Upper lobe of left lung (tissue), 6 donors: ENCODE results near the gene GNB1L. TPM values are rescaled to one million over a fixed set of nuclear protein-coding genes. Genes with fewer than 3 reads are reported as not detected.

Experiments
- ATAC-seq, 2 donors: fragments of 200-7000 bp; cut with Tn5 transposase; one replicate each; pipeline ENCODE4 v1.9.1; 2022; ENCODE audit warnings: mild to moderate bottlenecking in 2 of 2, moderate library complexity in 2 of 2; ENCODE audit not compliant: low FRiP score in 2 of 2
- DNase-seq, 2 donors: peaks; one replicate each; pipeline ENCODE4 v3.0.0-alpha.2; 2019 to 2020
- H3K27ac ChIP-seq, 4 donors: fragments of 200-600 bp; sonication (generic); one replicate each; pipeline ENCODE4 v1.5.1; 2016 to 2019
- H3K27me3 ChIP-seq, 4 donors: fragments of 200-600 bp; sonication (generic); one replicate each; pipeline ENCODE4 v1.5.1; 2017 to 2019
- H3K36me3 ChIP-seq, 4 donors: fragments of 200-600 bp; sonication (generic); one replicate each; pipeline ENCODE4 v1.5.1; 2016 to 2019
- H3K4me1 ChIP-seq, 4 donors: fragments of 200-600 bp; sonication (generic); one replicate each; pipeline ENCODE4 v1.5.1; 2018 to 2019
- H3K4me3 ChIP-seq, 4 donors: fragments of 200-600 bp; sonication (generic); one replicate each; pipeline ENCODE4 v1.5.1; 2017 to 2019; ENCODE audit warnings: mild to moderate bottlenecking in 2 of 4, moderate library complexity in 1 of 4
- H3K9me3 ChIP-seq, 4 donors: fragments of 200-600 bp; sonication (generic); one replicate each; pipeline ENCODE4 v1.5.1; 2018 to 2019
- EP300 ChIP-seq, 4 donors: sonication (generic); formaldehyde crosslinking; IDR thresholded peaks; one replicate each; pipeline ENCODE4 v1.5.1; 2017; ENCODE audit warnings: antibody characterized with exemption in 4 of 4, control low read depth in 2 of 4
- POLR2A ChIP-seq, 4 donors: fragments of 450-650 bp; IDR thresholded peaks; one replicate each; pipeline ENCODE4 v1.5.1; 2016 to 2017; ENCODE audit warnings: antibody characterized with exemption in 4 of 4, mild to moderate bottlenecking in 2 of 4
- POLR2AphosphoS5 ChIP-seq, 2 donors: sonication (generic); formaldehyde crosslinking; IDR thresholded peaks; one replicate each; pipeline ENCODE4 v1.5.1; 2017; ENCODE audit warnings: antibody characterized with exemption in 2 of 2
- WGBS, 2 donors: methylation state at CpG; one replicate each; pipeline ENCODE4 v1.1.5; 2017 to 2018; 5-methylcytosine and 5-hydroxymethylcytosine counted together
- total RNA-seq, 6 donors: library from RNA; depleted of rRNA in 4 of 6; stranded (reverse); fragments of >200 nt in 4 of 6; gene quantifications; one replicate each; pipeline versions ENCODE4 v1.1.0 to v1.2.1, GENCODE V29; 2016 to 2021
- TF ChIP-seq, protein P1 (sequence below), 6 experiments: fragments of 450-650 bp in 4 of 6; fragments of 200-600 bp in 2 of 6; sonication (generic) in 2 of 6; IDR thresholded peaks; one replicate each; pipeline ENCODE4 v1.5.1; 2016 to 2019; ENCODE audit warnings: antibody characterized with exemption in 6 of 6
- donor health status: DM: no; HTN: no; CAD: no; lungs with moderate emphysema.
- donor health status: DM: no; HTN: yes; CAD: no; lungs with severe emphysema.

Gene GNB1L
- total RNA-seq, 6 donors from 2014 or later = 0.78 to 11.1 (median 6.8) TPM

- H3K9me3 ChIP-seq = no peaks in the 10 kb centered on the region
- TF ChIP-seq, protein P1, sequence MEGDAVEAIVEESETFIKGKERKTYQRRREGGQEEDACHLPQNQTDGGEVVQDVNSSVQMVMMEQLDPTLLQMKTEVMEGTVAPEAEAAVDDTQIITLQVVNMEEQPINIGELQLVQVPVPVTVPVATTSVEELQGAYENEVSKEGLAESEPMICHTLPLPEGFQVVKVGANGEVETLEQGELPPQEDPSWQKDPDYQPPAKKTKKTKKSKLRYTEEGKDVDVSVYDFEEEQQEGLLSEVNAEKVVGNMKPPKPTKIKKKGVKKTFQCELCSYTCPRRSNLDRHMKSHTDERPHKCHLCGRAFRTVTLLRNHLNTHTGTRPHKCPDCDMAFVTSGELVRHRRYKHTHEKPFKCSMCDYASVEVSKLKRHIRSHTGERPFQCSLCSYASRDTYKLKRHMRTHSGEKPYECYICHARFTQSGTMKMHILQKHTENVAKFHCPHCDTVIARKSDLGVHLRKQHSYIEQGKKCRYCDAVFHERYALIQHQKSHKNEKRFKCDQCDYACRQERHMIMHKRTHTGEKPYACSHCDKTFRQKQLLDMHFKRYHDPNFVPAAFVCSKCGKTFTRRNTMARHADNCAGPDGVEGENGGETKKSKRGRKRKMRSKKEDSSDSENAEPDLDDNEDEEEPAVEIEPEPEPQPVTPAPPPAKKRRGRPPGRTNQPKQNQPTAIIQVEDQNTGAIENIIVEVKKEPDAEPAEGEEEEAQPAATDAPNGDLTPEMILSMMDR (IDR thresholded peaks at IDR 0.05) = no peak
- no peak for TF ChIP-seq POLR2A (IDR thresholded peaks at IDR 0.05)
- no peak for TF ChIP-seq EP300 (IDR thresholded peaks at IDR 0.05)
- no peak for TF ChIP-seq POLR2AphosphoS5 (IDR thresholded peaks at IDR 0.05)
- no peak for ATAC-seq
- peaks cover 0 to 5% (median under 1%) of the 10 kb centered on the region in 4 donors for H3K4me1 ChIP-seq
- no peak for DNase-seq
- 91 to 95% methylated on average over 3 of the region's 3 CpGs for WGBS, 2 donors
- no peaks in the 10 kb centered on the region for H3K27me3 ChIP-seq
- H3K27ac ChIP-seq = no peak overlapping the region
- no peaks in the 10 kb centered on the region for H3K36me3 ChIP-seq
- no peak overlapping the region for H3K4me3 ChIP-seq
Observed at GRCh38 chr22:19868333-19868732, 13.7 kb upstream of the GNB1L start.

DNA sequence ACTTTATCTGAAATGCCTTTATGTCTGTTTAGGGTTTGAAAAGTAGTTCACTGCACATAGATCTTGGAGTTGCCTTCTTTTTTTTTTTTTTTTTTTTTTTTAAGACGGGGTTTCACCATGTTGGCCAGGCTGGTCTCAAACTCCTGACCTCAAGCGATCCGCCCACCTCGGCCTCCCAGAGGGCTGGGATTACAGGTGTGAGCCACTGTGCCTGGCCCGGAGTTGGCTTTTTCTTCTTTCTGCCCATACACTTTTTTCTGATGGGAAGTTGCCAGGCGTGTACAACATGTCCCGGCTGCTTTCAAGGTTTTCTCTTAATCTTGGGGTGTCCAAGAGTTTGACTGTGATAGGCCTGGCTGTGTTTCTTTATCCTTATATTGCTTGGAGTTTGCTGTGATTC, 12.9 kb upstream of the GNB1L start:
- WGBS, 2 donors = 88 to 93% methylated on average over 7 of the region's 7 CpGs
- no peak for DNase-seq

DNA sequence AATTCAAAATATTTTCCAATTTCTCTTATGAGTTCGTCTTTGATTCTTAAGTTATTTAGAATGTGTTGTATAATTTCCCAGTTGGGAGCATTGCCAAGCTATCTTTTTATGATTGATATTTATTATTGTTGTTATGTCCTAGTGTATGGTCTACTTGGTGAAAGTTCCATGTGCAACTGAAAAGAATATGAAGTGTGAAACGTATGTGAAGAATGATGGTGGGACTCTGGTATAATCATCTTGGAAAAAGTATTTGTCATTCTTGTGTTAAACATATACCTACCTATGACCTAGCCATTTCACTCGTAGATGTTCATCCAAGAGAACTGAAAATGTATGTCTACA, 12.0 kb upstream of the GNB1L start:
- Histone ChIP-seq H3K36me3 (no peaks in the 10 kb centered on the region), H3K4me1 (no peaks in the 10 kb centered on the region), H3K4me3 (no peak overlapping the region), H3K27ac (no peak overlapping the region), H3K27me3 (no peaks in the 10 kb centered on the region), H3K9me3 (no peaks in the 10 kb centered on the region)
- ATAC-seq (no peak), DNase-seq (no peak)
- TF ChIP-seq, protein P1 (IDR thresholded peaks at IDR 0.05) = no peak
- TF ChIP-seq POLR2AphosphoS5 (IDR thresholded peaks at IDR 0.05) (no peak), POLR2A (IDR thresholded peaks at IDR 0.05) (no peak), EP300 (IDR thresholded peaks at IDR 0.05) (no peak)
- WGBS, 2 donors = 91 to 93% methylated on average over 3 of the region's 3 CpGs

More for the DNA sequence above, 12.9 kb upstream of the GNB1L start:
- no peak overlapping the region for H3K27ac ChIP-seq
- no peaks in the 10 kb centered on the region for H3K27me3 ChIP-seq
- TF ChIP-seq POLR2AphosphoS5 (IDR thresholded peaks at IDR 0.05) = no peak
- TF ChIP-seq POLR2A (IDR thresholded peaks at IDR 0.05) = no peak
- ATAC-seq = no peak
- H3K9me3 ChIP-seq = no peaks in the 10 kb centered on the region
- no peak overlapping the region for H3K4me3 ChIP-seq
- H3K36me3 ChIP-seq = no peaks in the 10 kb centered on the region
- no peaks in the 10 kb centered on the region for H3K4me1 ChIP-seq

GRCh38 chr22:19865141-19865829, 10.6 kb upstream of the GNB1L start:
- H3K27ac ChIP-seq = no peak overlapping the region
- H3K4me3 ChIP-seq = no peak overlapping the region
- TF ChIP-seq, protein P1 (IDR thresholded peaks at IDR 0.05) = no peak
- TF ChIP-seq POLR2A (IDR thresholded peaks at IDR 0.05) (no peak), POLR2AphosphoS5 (IDR thresholded peaks at IDR 0.05) (no peak), EP300 (IDR thresholded peaks at IDR 0.05) (no peak)
- H3K36me3 ChIP-seq = no peaks in the 10 kb centered on the region
- no peaks in the 10 kb centered on the region for H3K27me3 ChIP-seq
- 82 to 84% methylated on average over 12 of the region's 12 CpGs for WGBS, 2 donors
- no peaks in the 10 kb centered on the region for H3K4me1 ChIP-seq
- H3K9me3 ChIP-seq = no peaks in the 10 kb centered on the region
- no peak for ATAC-seq
- peak in 1 of 2 donors; percentile 18 for DNase-seq

GRCh38 chr22:19864538-19865106, 9.9 kb upstream of the GNB1L start:
- DNase-seq (no peak), ATAC-seq (no peak)
- TF ChIP-seq EP300 (IDR thresholded peaks at IDR 0.05) (no peak), POLR2A (IDR thresholded peaks at IDR 0.05) (no peak), POLR2AphosphoS5 (IDR thresholded peaks at IDR 0.05) (no peak)
- TF ChIP-seq, protein P1 (IDR thresholded peaks at IDR 0.05) = no peak
- Histone ChIP-seq H3K27me3 (no peaks in the 10 kb centered on the region), H3K36me3 (no peaks in the 10 kb centered on the region), H3K4me3 (no peak overlapping the region), H3K4me1 (no peaks in the 10 kb centered on the region), H3K9me3 (no peaks in the 10 kb centered on the region), H3K27ac (no peak overlapping the region)
- WGBS, 2 donors = 94 to 95% methylated on average over 5 of the region's 5 CpGs
